Measurements from ENCODE around the gene CRIM1.

The CRIM1 gene

DNA sequence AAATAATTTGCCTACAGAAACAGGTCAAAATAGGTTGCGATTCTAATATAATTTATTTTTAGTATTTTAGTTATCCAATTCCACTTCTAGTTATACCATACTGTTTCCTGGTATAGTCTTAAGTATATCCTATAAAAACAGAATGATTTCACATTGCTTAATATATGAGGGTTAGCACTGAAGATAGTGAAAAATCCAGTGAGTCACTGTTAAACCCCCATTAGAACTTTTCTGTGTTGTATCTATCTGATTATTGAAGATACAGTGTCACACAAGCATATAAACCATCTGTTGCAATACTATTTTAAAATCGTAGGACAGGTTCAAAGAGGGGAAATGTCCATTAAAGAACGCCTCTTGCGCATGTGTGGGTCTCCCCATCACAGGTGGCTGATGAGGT, 132.4 kb downstream of the CRIM1 start:
- DNase-seq = no peak
- H3K36me3 Mint-ChIP-seq (ENCODE audit: low read depth) = peaks cover 38% of the 10 kb centered on the region
- no peaks in the 10 kb centered on the region for H3K27me3 Mint-ChIP-seq (ENCODE audit: low read depth, poor library complexity)
- H3K9me3 Mint-ChIP-seq = no peaks in the 10 kb centered on the region
- no peak for TF ChIP-seq CTCF (IDR thresholded peaks at IDR 0.05)
- H3K4me3 Mint-ChIP-seq = no peak overlapping the region
- no peak overlapping the region for H3K27ac Mint-ChIP-seq
- peaks cover 37% of the 10 kb centered on the region for H3K4me1 Mint-ChIP-seq

DNA sequence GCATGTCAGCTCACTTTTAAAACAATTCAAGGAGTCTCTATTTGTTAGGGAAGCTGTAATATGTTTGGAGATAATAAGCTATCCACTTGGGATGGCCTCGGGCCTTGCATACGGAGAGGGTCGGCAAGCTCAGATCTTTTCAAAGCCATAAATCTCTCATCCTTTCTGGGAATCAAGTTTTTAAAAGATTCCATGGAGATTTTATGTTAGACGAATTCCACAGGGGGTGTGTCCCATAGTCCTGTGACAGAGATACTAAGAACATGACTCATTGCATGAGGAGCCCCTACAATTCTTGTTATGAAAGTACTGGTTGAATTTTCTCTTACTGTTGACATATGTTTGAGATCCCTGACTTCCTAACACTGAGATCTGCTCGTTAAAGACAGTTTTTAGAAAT, 133.7 kb downstream of the CRIM1 start:
- Mint-ChIP-seq H3K9me3 (no peaks in the 10 kb centered on the region), H3K27me3 (ENCODE audit: low read depth, poor library complexity) (peaks cover 3% of the 10 kb centered on the region), H3K27ac (peak overlapping the region; percentile 43), H3K36me3 (ENCODE audit: low read depth) (peaks cover 28% of the 10 kb centered on the region), H3K4me3 (no peak overlapping the region), H3K4me1 (peaks cover 39% of the 10 kb centered on the region)
- no peak for TF ChIP-seq CTCF (IDR thresholded peaks at IDR 0.05)
- DNase-seq = no peak

DNA sequence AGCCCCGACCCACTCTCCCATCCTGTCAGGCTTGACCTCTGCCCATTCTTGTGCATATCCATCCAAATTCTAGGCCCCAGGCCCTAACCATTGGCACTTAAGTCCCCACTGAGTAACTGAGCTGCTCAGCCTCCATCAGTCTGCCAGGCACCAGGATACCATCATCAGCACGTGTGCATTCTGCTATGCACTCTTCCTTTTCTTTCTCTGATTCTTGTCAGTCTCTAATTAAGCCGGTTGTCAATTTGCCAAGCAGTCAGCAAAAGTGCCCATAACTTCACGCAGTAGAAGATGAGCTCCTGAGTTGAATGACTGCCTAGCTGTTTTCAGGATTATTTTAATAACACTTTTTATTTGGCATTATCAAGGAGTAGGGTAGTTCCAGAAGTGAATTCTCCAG, 135.2 kb downstream of the CRIM1 start:
- H3K36me3 Mint-ChIP-seq (ENCODE audit: low read depth) = peaks cover 23% of the 10 kb centered on the region
- peak overlapping the region; percentile 90 for H3K27ac Mint-ChIP-seq
- no peak for DNase-seq
- peaks cover 3% of the 10 kb centered on the region for H3K27me3 Mint-ChIP-seq (ENCODE audit: low read depth, poor library complexity)
- TF ChIP-seq CTCF (IDR thresholded peaks at IDR 0.05) = no peak
- no peaks in the 10 kb centered on the region for H3K9me3 Mint-ChIP-seq
- H3K4me3 Mint-ChIP-seq = no peak overlapping the region
- H3K4me1 Mint-ChIP-seq = peaks cover 45% of the 10 kb centered on the region

DNA sequence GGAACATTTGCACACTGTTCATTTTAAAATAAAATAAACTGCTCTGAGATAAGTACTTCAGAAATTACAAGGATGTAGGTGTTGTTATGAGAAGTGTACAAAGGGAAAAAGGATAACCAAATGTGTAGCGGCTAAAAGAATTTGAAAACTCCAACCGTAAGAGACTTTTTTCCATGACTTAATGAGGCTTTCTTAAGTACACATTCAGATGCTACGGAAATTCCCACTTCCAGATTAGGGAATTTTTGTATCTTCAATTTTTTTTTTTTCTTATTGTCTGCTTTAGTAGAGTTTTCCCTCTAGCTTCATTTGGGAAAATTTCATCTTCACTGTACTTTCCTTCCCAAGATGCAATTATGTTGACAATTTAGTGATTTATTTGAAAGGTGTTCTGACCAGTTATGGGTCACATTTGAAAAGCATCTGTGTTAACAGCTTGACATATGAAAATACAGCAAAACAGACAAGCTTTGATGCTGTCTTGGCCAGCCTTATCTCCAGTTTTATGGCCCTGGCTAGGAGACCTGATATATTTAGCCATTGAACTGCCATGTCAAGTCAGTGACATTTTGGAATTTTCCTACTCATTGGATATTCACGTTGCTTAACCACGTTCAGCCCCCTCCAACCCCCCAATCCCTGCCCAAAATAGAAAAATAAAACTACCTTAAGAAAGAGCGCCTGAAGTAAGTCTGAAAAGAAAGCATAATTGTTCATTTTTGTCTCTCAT, 136.8 kb downstream of the CRIM1 start:
- no peak for DNase-seq
- no peak overlapping the region for H3K4me3 Mint-ChIP-seq
- H3K27me3 Mint-ChIP-seq (ENCODE audit: low read depth, poor library complexity) = peaks cover 3% of the 10 kb centered on the region
- peaks cover 37% of the 10 kb centered on the region for H3K4me1 Mint-ChIP-seq
- H3K9me3 Mint-ChIP-seq = no peaks in the 10 kb centered on the region
- TF ChIP-seq CTCF (IDR thresholded peaks at IDR 0.05) = no peak
- H3K27ac Mint-ChIP-seq = peak overlapping the region; percentile 55
- H3K36me3 Mint-ChIP-seq (ENCODE audit: low read depth) = peaks cover 23% of the 10 kb centered on the region

DNA sequence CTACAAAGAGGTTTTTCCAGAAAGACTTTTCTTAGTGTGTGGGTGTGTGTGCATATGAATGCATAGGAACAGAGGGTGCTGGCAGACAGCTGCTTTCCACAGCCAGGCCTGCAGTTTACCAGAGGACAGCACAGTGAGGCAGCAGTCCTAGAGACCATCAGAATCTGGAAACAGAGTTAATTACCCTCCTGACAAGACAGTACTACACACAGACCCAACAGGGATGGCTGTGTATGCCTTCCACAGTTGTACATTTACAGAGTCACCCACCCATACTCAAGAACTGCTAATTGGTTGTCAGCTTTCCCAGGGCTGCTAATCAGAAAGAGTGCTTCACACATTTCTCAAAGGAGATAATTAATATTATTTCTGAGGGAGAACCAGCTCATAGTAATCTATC, 137.7 kb downstream of the CRIM1 start:
- H3K4me1 Mint-ChIP-seq = peaks cover 43% of the 10 kb centered on the region
- H3K36me3 Mint-ChIP-seq (ENCODE audit: low read depth) = peaks cover 23% of the 10 kb centered on the region
- no peak overlapping the region for H3K27ac Mint-ChIP-seq

More for the DNA sequence above, 137.7 kb downstream of the CRIM1 start:
- DNase-seq = no peak
- TF ChIP-seq CTCF (IDR thresholded peaks at IDR 0.05) = no peak
- Mint-ChIP-seq H3K9me3 (no peaks in the 10 kb centered on the region), H3K27me3 (ENCODE audit: low read depth, poor library complexity) (peaks cover 3% of the 10 kb centered on the region), H3K4me3 (no peak overlapping the region)
